ENCODE data around the gene DYNC1H1. TPM values are rescaled to one million over a fixed set of nuclear protein-coding genes. Genes with fewer than 3 reads are reported as not detected.
A peak's percentile ranks its signal among the peaks of the same experiment; 100 is the strongest.
"Not testable (repeated sequence)": the region's sequence is repeated elsewhere in the genome, so short reads cannot be mapped to it uniquely, and the experiment has no call there.

The DYNC1H1 gene
- total RNA-seq, 3 donors from 2014 or later = 198 to 211 (median 204) TPM

DNA sequence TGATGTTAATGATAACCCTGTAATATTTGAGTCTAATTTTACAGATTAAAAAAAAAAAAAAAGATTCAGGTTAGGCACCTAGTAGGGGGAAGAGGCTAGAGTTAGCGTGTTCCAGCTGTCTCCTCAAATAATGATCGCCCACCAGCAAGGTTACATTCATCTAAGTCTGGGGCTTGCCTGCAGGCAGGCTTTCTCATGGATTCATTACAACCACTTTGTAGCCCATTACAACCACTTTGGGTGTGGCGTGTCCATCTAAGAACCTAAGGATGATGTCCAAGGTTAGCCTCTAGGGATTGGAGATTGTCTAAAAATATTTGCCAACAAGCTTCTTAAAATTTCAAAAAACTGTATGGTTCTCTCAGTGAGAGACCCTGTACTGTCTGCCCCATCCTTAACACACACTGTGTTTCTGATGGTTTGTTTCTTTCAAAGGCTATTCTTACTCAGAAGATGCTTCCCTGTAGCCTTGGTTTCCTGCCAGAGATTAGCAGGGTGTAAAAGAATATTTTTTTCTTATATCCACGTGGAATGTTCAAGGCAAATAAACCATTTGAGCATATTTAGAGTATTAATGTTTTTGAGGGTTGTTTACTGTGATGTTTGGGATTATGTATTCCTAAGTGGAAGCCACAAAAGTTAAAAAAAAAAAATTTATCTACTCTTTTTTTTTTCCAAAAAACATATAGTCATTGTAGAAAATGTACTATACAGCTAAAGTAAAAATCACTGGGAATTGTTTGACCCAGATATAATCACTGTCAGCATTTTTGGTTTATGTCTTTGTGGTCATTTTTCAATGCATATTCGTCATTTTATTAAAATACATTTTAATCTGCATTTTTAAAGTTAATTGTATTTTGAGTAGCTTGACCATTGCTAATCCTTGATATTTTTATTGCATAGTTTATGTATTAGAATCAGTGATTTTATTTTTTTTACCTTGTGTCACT, 1.7 kb downstream of the DYNC1H1 start:
- DNase-seq = no peak
- peak overlapping the region; percentile 88 for H3K4me3 Mint-ChIP-seq
- H3K9me3 Mint-ChIP-seq = no peaks in the 10 kb centered on the region
- ATAC-seq = no peak
- peaks cover 10% of the 10 kb centered on the region for H3K36me3 Mint-ChIP-seq (ENCODE audit: insufficient read depth)
- no peaks in the 10 kb centered on the region for H3K27me3 Mint-ChIP-seq (ENCODE audit: low read depth)
- peaks cover 38% of the 10 kb centered on the region for H3K4me1 Mint-ChIP-seq (ENCODE audit: low read depth)

- Mint-ChIP-seq H3K36me3 (ENCODE audit: insufficient read depth) (peaks cover 10% of the 10 kb centered on the region), H3K4me3 (peak overlapping the region; percentile 70), H3K4me1 (ENCODE audit: low read depth) (peaks cover 37% of the 10 kb centered on the region), H3K27me3 (ENCODE audit: low read depth) (no peaks in the 10 kb centered on the region), H3K9me3 (no peaks in the 10 kb centered on the region)
- DNase-seq = no peak
- ATAC-seq = no peak
Measured at GRCh38 chr14:101966742-101967141, 2.4 kb downstream of the DYNC1H1 start.

GRCh38 chr14:101968186-101968585, 3.8 kb downstream of the DYNC1H1 start:
- Mint-ChIP-seq H3K27me3 (ENCODE audit: low read depth) (no peaks in the 10 kb centered on the region), H3K4me1 (ENCODE audit: low read depth) (peaks cover 46% of the 10 kb centered on the region), H3K36me3 (ENCODE audit: insufficient read depth) (peaks cover 14% of the 10 kb centered on the region), H3K4me3 (no peak overlapping the region), H3K9me3 (no peaks in the 10 kb centered on the region)
- DNase-seq (no peak), ATAC-seq (no peak)

DNA sequence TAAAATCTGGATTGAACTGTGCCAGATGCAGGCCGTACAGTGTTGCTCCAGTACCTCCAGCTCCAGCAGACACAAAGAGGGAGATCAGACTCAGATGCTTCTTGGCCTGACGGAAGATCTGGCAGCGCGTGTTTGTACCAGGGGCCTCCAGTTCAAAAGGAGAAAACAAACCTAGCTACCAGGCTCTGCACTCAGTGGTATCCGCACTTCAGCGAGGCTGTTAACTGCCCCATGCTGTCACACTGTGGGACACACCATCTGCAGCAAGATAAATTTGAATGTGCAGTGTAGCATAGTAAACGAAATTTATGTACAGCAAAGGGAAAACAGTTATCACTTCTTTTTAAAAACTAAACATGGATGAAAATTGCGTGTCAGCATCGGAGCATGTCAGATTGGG, 5.1 kb downstream of the DYNC1H1 start:
- Mint-ChIP-seq H3K36me3 (ENCODE audit: insufficient read depth) (peaks cover 14% of the 10 kb centered on the region), H3K27me3 (ENCODE audit: low read depth) (no peaks in the 10 kb centered on the region), H3K4me1 (ENCODE audit: low read depth) (peaks cover 43% of the 10 kb centered on the region), H3K4me3 (no peak overlapping the region), H3K9me3 (no peaks in the 10 kb centered on the region)
- ATAC-seq (no peak), DNase-seq (no peak)

- ATAC-seq (no peak), DNase-seq (no peak)
- Mint-ChIP-seq H3K36me3 (ENCODE audit: insufficient read depth) (peaks cover 19% of the 10 kb centered on the region), H3K9me3 (no peaks in the 10 kb centered on the region), H3K4me3 (no peak overlapping the region), H3K4me1 (ENCODE audit: low read depth) (peaks cover 43% of the 10 kb centered on the region), H3K27me3 (ENCODE audit: low read depth) (no peaks in the 10 kb centered on the region)
Measured at GRCh38 chr14:101970830-101971400, 6.5 kb downstream of the DYNC1H1 start.

DNA sequence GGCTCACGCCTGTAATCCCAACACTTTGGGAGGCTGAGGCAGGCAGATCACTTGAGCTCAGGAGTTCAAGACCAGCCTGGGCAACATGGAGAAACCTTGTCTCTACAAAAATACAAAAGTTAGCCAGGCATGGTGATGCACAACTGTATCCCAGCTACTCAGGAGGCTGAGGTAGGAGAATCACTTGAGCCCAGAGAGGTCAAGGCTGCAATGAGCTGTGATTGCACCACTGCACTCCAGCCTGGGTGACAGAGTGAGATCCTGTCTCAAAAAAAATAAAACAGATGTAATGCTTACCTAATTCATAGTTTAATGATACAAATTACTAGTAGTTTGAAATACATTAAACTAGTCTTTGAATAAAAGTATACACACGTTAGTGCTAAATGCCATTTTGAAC, 7.1 kb downstream of the DYNC1H1 start:
- ATAC-seq; H3K9me3 Mint-ChIP-seq; H3K4me3 Mint-ChIP-seq; H3K27me3 Mint-ChIP-seq (ENCODE audit: low read depth); DNase-seq: not testable (repeated sequence)
- H3K36me3 Mint-ChIP-seq (ENCODE audit: insufficient read depth) = peaks cover 19% of the 10 kb centered on the region
- H3K4me1 Mint-ChIP-seq (ENCODE audit: low read depth) = peaks cover 41% of the 10 kb centered on the region

- DNase-seq = no peak
- H3K36me3 Mint-ChIP-seq (ENCODE audit: insufficient read depth) = peaks cover 19% of the 10 kb centered on the region
- peaks cover 35% of the 10 kb centered on the region for H3K4me1 Mint-ChIP-seq (ENCODE audit: low read depth)
- no peak overlapping the region for H3K4me3 Mint-ChIP-seq
- no peaks in the 10 kb centered on the region for H3K9me3 Mint-ChIP-seq
- H3K27me3 Mint-ChIP-seq (ENCODE audit: low read depth) = no peaks in the 10 kb centered on the region
- no peak for ATAC-seq
Measured at GRCh38 chr14:101972126-101972866, 7.9 kb downstream of the DYNC1H1 start.

- no peak for DNase-seq
- Mint-ChIP-seq H3K9me3 (no peaks in the 10 kb centered on the region), H3K36me3 (ENCODE audit: insufficient read depth) (peaks cover 15% of the 10 kb centered on the region), H3K4me1 (ENCODE audit: low read depth) (peaks cover 28% of the 10 kb centered on the region), H3K27me3 (ENCODE audit: low read depth) (no peaks in the 10 kb centered on the region), H3K4me3 (no peak overlapping the region)
- no peak for ATAC-seq
Measured at GRCh38 chr14:101973356-101973755, 9.0 kb downstream of the DYNC1H1 start.

DNA sequence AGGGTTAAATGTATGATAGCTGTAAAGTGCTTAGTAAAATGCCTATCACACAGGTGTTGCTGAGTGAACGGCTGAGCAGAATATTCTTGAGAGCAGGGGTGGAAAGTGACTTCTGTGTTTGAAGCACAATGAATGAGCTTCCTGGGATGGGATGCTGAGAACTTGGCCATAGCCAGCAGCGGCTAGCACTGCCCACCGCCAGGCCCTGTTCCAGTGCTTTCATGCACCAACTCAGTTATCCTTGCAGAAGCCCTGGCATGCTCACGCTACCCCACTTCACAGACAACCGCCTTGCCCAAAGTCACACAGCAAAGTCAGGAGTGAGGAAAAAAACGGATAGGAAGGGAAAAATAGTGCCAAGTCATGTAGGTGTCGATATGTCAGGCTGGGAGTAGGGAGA, 10.9 kb downstream of the DYNC1H1 start:
- H3K9me3 Mint-ChIP-seq = no peaks in the 10 kb centered on the region
- no peak overlapping the region for H3K4me3 Mint-ChIP-seq
- peaks cover 23% of the 10 kb centered on the region for H3K36me3 Mint-ChIP-seq (ENCODE audit: insufficient read depth)
- ATAC-seq (no peak), DNase-seq (no peak)
- H3K4me1 Mint-ChIP-seq (ENCODE audit: low read depth) = peaks cover 20% of the 10 kb centered on the region
- H3K27me3 Mint-ChIP-seq (ENCODE audit: low read depth) = no peaks in the 10 kb centered on the region

DNA sequence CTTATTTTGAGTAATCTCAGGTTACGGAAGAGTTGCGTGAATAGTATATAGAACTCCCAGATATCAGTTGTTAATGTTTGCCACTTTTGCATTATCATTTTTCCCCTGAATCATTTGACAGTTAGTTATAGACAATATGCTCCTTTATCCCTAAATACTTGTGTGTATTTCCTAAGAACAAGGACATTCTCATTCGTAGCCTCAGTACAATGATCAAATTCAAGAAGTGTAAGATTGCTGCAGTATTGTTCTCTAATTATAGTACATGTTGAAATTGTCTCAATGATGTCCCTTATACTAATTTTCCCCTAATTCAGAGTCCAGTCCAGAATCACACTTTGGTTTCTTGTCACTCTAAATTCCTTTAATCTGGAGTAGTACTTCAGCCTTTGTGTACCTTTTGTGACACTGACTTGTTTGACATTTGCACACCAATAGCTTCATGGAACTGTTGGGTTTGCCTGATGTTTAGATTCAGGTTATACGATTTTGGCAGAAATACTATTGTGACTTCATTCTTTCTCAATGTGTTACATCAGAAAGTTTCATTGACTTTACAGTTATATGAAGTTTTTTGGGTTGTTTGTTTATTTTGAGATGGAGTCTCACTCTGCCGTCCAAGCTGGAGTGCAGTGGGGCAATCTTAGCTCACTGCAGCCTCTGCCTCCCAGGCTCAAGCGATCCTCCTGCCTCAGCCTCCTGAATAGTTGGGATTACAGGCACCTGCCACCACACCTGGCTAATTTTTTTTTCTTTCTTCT, 13.1 kb downstream of the DYNC1H1 start:
- ATAC-seq (no peak), DNase-seq (no peak)
- Mint-ChIP-seq H3K27me3 (ENCODE audit: low read depth) (no peaks in the 10 kb centered on the region), H3K36me3 (ENCODE audit: insufficient read depth) (peaks cover 27% of the 10 kb centered on the region), H3K4me3 (no peak overlapping the region), H3K4me1 (ENCODE audit: low read depth) (peaks cover 10% of the 10 kb centered on the region), H3K9me3 (no peaks in the 10 kb centered on the region)

- H3K27me3 Mint-ChIP-seq (ENCODE audit: low read depth) = no peaks in the 10 kb centered on the region
- DNase-seq (no peak), ATAC-seq (no peak)
- H3K9me3 Mint-ChIP-seq = no peaks in the 10 kb centered on the region
- peaks cover 33% of the 10 kb centered on the region for H3K36me3 Mint-ChIP-seq (ENCODE audit: insufficient read depth)
- peaks cover 8% of the 10 kb centered on the region for H3K4me1 Mint-ChIP-seq (ENCODE audit: low read depth)
- no peak overlapping the region for H3K4me3 Mint-ChIP-seq
Measured at GRCh38 chr14:101979666-101980065, 15.3 kb downstream of the DYNC1H1 start.

GRCh38 chr14:101980251-101980650, 15.9 kb downstream of the DYNC1H1 start:
- no peak for DNase-seq
- no peak for ATAC-seq
- Mint-ChIP-seq H3K9me3 (no peaks in the 10 kb centered on the region), H3K36me3 (ENCODE audit: insufficient read depth) (peaks cover 32% of the 10 kb centered on the region), H3K4me1 (ENCODE audit: low read depth) (peaks cover 6% of the 10 kb centered on the region), H3K4me3 (no peak overlapping the region), H3K27me3 (ENCODE audit: low read depth) (no peaks in the 10 kb centered on the region)

DNA sequence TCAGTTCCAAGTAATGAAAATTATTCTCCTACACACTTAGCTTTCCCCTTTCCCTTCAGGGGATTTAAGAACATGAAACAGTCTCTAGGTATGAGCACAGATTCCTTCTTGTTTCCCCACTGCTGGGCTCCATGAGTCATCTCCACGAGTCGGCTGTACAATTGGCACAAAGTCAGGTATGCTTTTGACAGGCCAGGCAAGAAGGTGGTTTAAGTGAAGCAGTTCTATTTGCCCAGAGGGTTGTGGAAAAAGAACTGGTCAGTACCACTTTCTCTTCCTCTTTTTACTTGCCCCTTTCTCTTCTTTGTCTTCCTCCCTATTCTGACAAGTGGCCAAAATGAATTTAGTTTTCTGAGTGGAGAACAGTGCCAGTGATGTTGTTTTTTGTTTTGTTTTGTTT, 16.3 kb downstream of the DYNC1H1 start:
- Mint-ChIP-seq H3K9me3 (no peaks in the 10 kb centered on the region), H3K4me3 (no peak overlapping the region), H3K36me3 (ENCODE audit: insufficient read depth) (peaks cover 33% of the 10 kb centered on the region), H3K27me3 (ENCODE audit: low read depth) (no peaks in the 10 kb centered on the region), H3K4me1 (ENCODE audit: low read depth) (peaks cover 4% of the 10 kb centered on the region)
- ATAC-seq (peak in 1 of 2 donors; percentile 27), DNase-seq (no peak)

GRCh38 chr14:101982621-101983020, 18.2 kb downstream of the DYNC1H1 start:
- Mint-ChIP-seq H3K9me3 (no peaks in the 10 kb centered on the region), H3K4me1 (ENCODE audit: low read depth) (peaks cover 4% of the 10 kb centered on the region), H3K4me3 (no peak overlapping the region), H3K36me3 (ENCODE audit: insufficient read depth) (peaks cover 43% of the 10 kb centered on the region), H3K27me3 (ENCODE audit: low read depth) (no peaks in the 10 kb centered on the region)
- ATAC-seq (no peak), DNase-seq (no peak)

All from activated T-cell treated with anti-CD3 and anti-CD28 coated beads, Interleukin-2, amount 50 U/mL, for 4 hours (primary cell).